Stimulated activated effector memory CD8-positive, alpha-beta T cell treated with anti-CD3 and anti-CD28 coated beads, Interleukin-12 subunit alpha, Interleukin-12 subunit beta, amount 100 ng/mL, for 72 hours (primary cell): ENCODE results near the gene NINJ2.

Experiments
- ATAC-seq: fragments of 150-1000 bp; cut with Tn5 transposase; 2 replicates; pipeline ENCODE4 v1.10.0; 2021
- DNase-seq, 2 donors: peaks; one replicate each; pipeline ENCODE4 v3.0.0; 2021 to 2022; ENCODE audit warnings: low spot score in 2 of 2
- H3K27ac Mint-ChIP-seq: one replicate; pipeline ENCODE4 v1.8.0; 2022; ENCODE audit warnings: mild to moderate bottlenecking, mixed read lengths
- H3K36me3 Mint-ChIP-seq: one replicate; pipeline ENCODE4 v1.8.0; 2022; ENCODE audit warnings: mild to moderate bottlenecking, mixed read lengths
- H3K4me1 Mint-ChIP-seq: one replicate; pipeline ENCODE4 v1.8.0; 2022; ENCODE audit warnings: mixed read lengths
- H3K4me3 Mint-ChIP-seq: one replicate; pipeline ENCODE4 v1.8.0; 2022; ENCODE audit warnings: mild to moderate bottlenecking, mixed read lengths
- H3K9me3 Mint-ChIP-seq: one replicate; pipeline ENCODE4 v1.8.0; 2022; ENCODE audit warnings: mixed read lengths

Gene NINJ2

GRCh38 chr12:569091-569676 lies 94.1 kb downstream of the NINJ2 start:
- peak overlapping the region; percentile 74 for H3K4me3 Mint-ChIP-seq
- peaks cover 59% of the 10 kb centered on the region for H3K4me1 Mint-ChIP-seq
- H3K36me3 Mint-ChIP-seq: no peaks in the 10 kb centered on the region
- DNase-seq: no peak
- no peaks in the 10 kb centered on the region for H3K9me3 Mint-ChIP-seq
- peak overlapping the region; percentile 26 for H3K27ac Mint-ChIP-seq
- no peak for ATAC-seq

DNA sequence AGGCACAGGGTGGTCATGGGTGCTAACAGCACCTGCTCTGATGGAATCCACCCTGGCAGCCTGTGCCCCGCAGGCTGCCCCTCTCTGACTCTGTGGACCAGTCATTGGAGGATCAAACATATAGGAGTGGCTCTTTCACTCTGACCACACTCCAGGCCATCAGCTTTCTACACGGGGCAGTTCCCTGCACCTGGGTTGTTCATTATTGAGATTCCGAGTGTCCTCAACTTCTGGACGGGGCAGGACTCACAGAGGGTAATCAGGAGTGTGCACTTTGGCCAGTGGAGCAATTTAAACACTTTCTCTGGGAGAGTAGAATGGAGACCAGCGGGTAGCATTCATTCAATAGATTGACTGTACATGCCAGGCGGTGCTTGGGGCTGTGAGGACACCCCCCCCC lies 94.8 kb downstream of the NINJ2 start:
- Mint-ChIP-seq H3K9me3 (no peaks in the 10 kb centered on the region), H3K4me1 (peaks cover 66% of the 10 kb centered on the region), H3K27ac (no peak overlapping the region), H3K4me3 (no peak overlapping the region), H3K36me3 (no peaks in the 10 kb centered on the region)
- DNase-seq (no peak), ATAC-seq (no peak)

DNA sequence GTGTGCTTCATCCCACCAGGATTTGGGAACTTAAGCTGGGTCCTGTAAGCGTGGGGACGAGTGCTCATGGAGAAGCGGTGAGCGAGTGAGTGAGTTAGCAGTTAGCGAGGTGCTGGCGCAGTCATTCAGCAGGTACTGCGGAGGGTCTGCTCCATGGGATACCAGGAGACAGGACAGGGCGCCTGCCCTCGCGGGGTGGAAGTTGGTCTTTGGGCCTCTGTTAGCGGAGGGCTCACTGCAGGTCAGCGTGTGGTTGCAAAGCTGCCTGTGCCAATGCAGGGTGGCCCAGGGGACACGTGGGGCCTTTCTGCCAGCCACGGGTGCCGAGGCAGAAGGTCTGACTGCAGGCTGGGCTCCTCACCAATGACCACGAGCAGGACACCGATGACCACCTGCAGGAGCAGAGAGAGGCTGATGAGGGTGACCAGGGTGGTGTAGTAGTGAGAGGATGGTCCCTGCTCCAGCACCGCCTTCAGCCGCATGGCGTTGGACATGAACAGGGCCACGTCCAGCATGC lies 97.6 kb downstream of the NINJ2 start:
- Mint-ChIP-seq H3K27ac (peak overlapping the region; percentile 77), H3K36me3 (no peaks in the 10 kb centered on the region), H3K4me1 (peaks cover 66% of the 10 kb centered on the region), H3K9me3 (no peaks in the 10 kb centered on the region), H3K4me3 (no peak overlapping the region)
- DNase-seq (no peak), ATAC-seq (no peak)

- no peaks in the 10 kb centered on the region for H3K36me3 Mint-ChIP-seq
- H3K4me3 Mint-ChIP-seq: no peak overlapping the region
- H3K4me1 Mint-ChIP-seq: peaks cover 66% of the 10 kb centered on the region
- DNase-seq (no peak), ATAC-seq (no peak)
- H3K9me3 Mint-ChIP-seq: no peaks in the 10 kb centered on the region
- peak overlapping the region; percentile 77 for H3K27ac Mint-ChIP-seq
Measured at GRCh38 chr12:565161-565560, 98.1 kb downstream of the NINJ2 start.

- no peaks in the 10 kb centered on the region for H3K9me3 Mint-ChIP-seq
- peak overlapping the region; percentile 60 for H3K4me3 Mint-ChIP-seq
- no peak for DNase-seq
- no peaks in the 10 kb centered on the region for H3K36me3 Mint-ChIP-seq
- no peak for ATAC-seq
- H3K4me1 Mint-ChIP-seq: peaks cover 60% of the 10 kb centered on the region
- H3K27ac Mint-ChIP-seq: peak overlapping the region; percentile 88
Measured at GRCh38 chr12:563787-564298, 99.4 kb downstream of the NINJ2 start.

- no peaks in the 10 kb centered on the region for H3K36me3 Mint-ChIP-seq
- DNase-seq: peak in 1 of 2 donors; percentile 69
- H3K27ac Mint-ChIP-seq: peak overlapping the region; percentile 88
- H3K4me1 Mint-ChIP-seq: peaks cover 58% of the 10 kb centered on the region
- peak overlapping the region; percentile 60 for H3K4me3 Mint-ChIP-seq
- peak; percentile 83 for ATAC-seq
- H3K9me3 Mint-ChIP-seq: no peaks in the 10 kb centered on the region
Measured at GRCh38 chr12:563250-563781, 99.9 kb downstream of the NINJ2 start.

DNA sequence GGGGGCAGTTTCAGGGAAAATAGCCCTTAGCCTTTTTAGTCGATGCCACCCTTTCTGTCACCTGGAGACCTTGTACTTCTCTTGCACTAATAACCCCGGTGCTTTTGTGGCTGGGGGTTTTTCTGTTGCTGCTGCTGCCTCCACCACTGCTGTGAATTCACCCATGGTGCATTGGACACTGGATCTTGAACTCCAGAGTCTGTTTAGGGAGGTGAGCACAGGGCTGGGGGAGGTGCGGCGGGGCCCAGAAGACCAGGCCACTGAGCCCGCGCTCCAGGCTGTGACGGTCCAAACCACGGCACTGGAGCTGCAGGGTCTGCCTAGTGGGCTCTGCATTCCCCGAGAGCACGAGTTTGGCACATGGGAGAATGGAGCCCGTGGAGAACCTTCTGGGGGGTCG lies 100.6 kb downstream of the NINJ2 start:
- peaks cover 61% of the 10 kb centered on the region for H3K4me1 Mint-ChIP-seq
- peak overlapping the region; percentile 60 for H3K4me3 Mint-ChIP-seq
- H3K36me3 Mint-ChIP-seq: no peaks in the 10 kb centered on the region
- DNase-seq (no peak), ATAC-seq (no peak)
- no peaks in the 10 kb centered on the region for H3K9me3 Mint-ChIP-seq
- peak overlapping the region; percentile 88 for H3K27ac Mint-ChIP-seq

GRCh38 chr12:561908-562593 lies 101.2 kb downstream of the NINJ2 start:
- H3K27ac Mint-ChIP-seq: peak overlapping the region; percentile 88
- ATAC-seq (no peak), DNase-seq (no peak)
- H3K4me3 Mint-ChIP-seq: no peak overlapping the region
- no peaks in the 10 kb centered on the region for H3K9me3 Mint-ChIP-seq
- peaks cover 64% of the 10 kb centered on the region for H3K4me1 Mint-ChIP-seq
- no peaks in the 10 kb centered on the region for H3K36me3 Mint-ChIP-seq

DNA sequence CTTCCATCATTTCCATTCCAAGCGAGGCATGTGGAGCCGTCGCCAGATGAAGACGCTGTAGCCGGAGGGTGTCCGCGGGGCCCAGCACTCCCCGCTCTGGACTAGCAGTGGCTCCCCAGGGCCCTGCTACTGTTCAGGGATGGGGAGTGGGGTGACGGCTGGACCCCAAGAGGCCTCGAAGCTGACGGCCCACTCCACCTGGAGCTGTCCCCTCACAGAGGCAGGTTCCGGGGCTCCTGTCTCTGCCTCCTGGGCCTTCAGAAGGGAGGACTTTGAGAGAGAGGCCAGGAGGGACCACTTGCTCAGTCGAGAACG lies 101.9 kb downstream of the NINJ2 start:
- H3K4me1 Mint-ChIP-seq: peaks cover 57% of the 10 kb centered on the region
- peak overlapping the region; percentile 88 for H3K27ac Mint-ChIP-seq
- DNase-seq: no peak
- H3K4me3 Mint-ChIP-seq: no peak overlapping the region
- H3K9me3 Mint-ChIP-seq: no peaks in the 10 kb centered on the region
- H3K36me3 Mint-ChIP-seq: no peaks in the 10 kb centered on the region
- no peak for ATAC-seq

DNA sequence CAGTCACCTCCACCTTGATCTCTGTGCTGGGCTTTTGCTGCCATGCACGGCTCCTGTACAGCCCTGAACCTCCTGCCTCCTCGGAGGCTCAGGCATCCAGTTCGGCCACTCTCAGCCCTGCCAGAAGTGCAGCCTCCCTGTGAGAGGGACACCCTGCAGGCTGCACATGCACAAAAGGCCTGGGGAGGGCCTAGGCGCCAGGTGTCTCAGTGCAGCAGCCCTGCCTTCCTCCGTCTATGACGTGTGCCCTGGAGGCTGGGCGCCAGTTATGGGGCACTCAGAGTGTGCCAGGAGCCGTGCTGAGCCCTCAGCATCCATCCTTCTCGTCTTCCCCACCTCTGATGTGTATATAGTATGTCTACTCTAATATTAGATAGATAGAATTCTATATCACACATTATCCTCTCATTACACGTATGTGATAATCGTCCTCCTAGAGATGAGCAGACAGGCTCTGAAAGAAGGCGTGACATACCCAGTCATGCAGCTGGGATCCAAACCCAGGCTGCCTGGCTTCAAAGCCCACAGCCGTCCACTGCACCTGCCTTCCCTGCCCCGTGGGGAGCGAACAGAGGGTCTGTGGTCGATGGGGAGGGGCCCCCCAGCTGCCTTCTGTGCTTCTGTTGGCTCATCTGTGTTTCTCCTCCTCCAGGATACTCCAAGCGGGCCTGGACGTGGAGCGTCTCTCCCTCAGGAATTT lies 102.4 kb downstream of the NINJ2 start:
- H3K9me3 Mint-ChIP-seq: no peaks in the 10 kb centered on the region
- DNase-seq (no peak), ATAC-seq (no peak)
- H3K36me3 Mint-ChIP-seq: no peaks in the 10 kb centered on the region
- H3K4me3 Mint-ChIP-seq: no peak overlapping the region
- H3K27ac Mint-ChIP-seq: peak overlapping the region; percentile 88
- peaks cover 52% of the 10 kb centered on the region for H3K4me1 Mint-ChIP-seq

- H3K27ac Mint-ChIP-seq: no peak overlapping the region
Measured at GRCh38 chr12:559906-560455, 103.3 kb downstream of the NINJ2 start.

GRCh38 chr12:559208-559905 lies 103.9 kb downstream of the NINJ2 start:
- ATAC-seq (no peak), DNase-seq (no peak)
- Mint-ChIP-seq H3K9me3 (no peaks in the 10 kb centered on the region), H3K4me3 (no peak overlapping the region), H3K4me1 (peaks cover 37% of the 10 kb centered on the region), H3K27ac (peak overlapping the region; percentile 35), H3K36me3 (no peaks in the 10 kb centered on the region)

More at GRCh38 chr12:559906-560455, 103.3 kb downstream of the NINJ2 start:
- no peaks in the 10 kb centered on the region for H3K9me3 Mint-ChIP-seq
- H3K4me1 Mint-ChIP-seq: peaks cover 43% of the 10 kb centered on the region
- DNase-seq (no peak), ATAC-seq (no peak)
- no peaks in the 10 kb centered on the region for H3K36me3 Mint-ChIP-seq
- no peak overlapping the region for H3K4me3 Mint-ChIP-seq

DNA sequence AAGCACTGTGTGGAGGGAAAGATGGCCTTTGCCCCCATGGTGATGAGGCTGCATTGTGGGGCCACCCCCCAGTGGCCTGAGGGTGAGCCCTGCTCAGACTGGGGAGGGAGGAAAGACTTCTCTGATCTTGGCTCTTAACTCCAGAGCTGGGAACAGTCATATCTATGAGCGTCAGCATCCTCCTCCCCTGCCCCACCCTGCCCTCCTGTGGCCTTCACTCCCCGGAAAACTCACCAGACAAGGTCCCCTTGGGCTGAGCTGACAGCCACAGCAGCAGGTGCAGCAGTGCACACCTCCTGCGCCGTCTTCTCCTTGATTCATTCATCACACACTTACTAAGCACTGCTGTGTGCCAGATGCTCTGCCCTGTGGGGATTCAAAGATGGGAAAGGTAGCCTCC lies 104.7 kb downstream of the NINJ2 start:
- H3K4me3 Mint-ChIP-seq: no peak overlapping the region
- DNase-seq: no peak
- H3K9me3 Mint-ChIP-seq: no peaks in the 10 kb centered on the region
- peak overlapping the region; percentile 35 for H3K27ac Mint-ChIP-seq
- H3K36me3 Mint-ChIP-seq: no peaks in the 10 kb centered on the region
- no peak for ATAC-seq
- peaks cover 36% of the 10 kb centered on the region for H3K4me1 Mint-ChIP-seq

DNA sequence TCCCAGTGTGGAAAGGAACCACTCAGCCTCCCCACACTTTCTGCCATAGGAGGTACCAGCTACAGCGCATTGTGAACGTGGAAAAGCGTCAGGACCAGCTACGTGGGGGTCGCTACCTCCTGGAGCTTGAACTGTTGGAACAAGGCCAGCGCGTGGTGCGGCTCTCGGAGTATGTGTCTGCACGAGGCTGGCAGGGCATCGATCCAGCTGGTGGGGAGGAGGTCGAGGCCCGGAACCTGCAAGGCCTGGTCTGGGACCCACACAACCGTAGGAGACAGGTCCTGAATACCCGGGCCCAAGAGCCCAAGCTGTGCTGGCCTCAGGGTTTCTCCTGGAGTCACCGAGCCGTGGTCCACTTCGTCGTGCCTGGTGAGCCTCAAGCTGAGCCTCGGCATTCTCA lies 106.7 kb downstream of the NINJ2 start:
- H3K4me3 Mint-ChIP-seq: no peak overlapping the region
- H3K9me3 Mint-ChIP-seq: no peaks in the 10 kb centered on the region
- no peak overlapping the region for H3K27ac Mint-ChIP-seq
- no peak for ATAC-seq
- peaks cover 38% of the 10 kb centered on the region for H3K4me1 Mint-ChIP-seq
- DNase-seq: no peak
- no peaks in the 10 kb centered on the region for H3K36me3 Mint-ChIP-seq

DNA sequence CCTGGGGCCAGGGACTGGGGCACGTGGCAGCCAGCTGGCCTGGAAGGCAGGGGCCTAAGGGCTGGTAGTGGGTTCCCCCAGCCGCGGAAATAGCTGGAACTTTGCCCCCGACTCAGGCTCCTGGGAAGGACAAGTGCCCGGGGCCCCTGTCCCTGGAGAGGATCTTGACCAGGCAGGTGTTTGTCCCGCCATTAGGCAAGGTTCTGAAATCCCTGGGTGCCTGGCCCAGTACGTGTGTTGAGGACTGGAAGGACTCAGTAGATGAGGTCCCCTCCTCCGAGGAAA lies 109.3 kb downstream of the NINJ2 start:
- H3K4me1 Mint-ChIP-seq: peaks cover 42% of the 10 kb centered on the region
- H3K27ac Mint-ChIP-seq: peak overlapping the region; percentile 89
- ATAC-seq: no peak

More for the DNA sequence above, 109.3 kb downstream of the NINJ2 start:
- Mint-ChIP-seq H3K9me3 (no peaks in the 10 kb centered on the region), H3K36me3 (no peaks in the 10 kb centered on the region), H3K4me3 (peak overlapping the region; percentile 42)
- DNase-seq: no peak
